ENCODE measurements around the gene TEX35.
"Not testable (repeated sequence)": the region's sequence is repeated elsewhere in the genome, so short reads cannot be mapped to it uniquely, and the experiment has no call there.

The TEX35 gene

DNA sequence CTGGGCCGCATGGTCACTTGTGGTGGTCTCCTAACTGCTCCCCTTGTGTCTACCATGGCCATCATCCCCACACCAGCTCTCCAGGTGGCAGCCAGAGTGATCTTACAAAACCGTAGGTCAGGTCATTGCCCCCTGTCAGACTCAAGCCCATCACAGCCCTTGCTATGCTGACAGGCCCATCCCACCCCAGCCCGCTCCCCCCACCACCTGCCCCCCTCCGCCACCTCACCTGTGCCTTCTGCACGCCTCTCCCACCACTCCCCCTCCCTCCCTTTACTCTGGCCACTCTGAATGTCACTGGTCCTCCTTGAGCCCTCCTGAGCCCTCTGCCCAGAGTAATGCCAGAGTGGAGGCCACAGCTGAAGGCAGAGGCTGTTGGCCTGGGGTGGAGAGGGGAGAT, 28.5 kb downstream of the TEX35 start:
- no peak for DNase-seq (ENCODE audit: low read depth in 2 of 2)

- DNase-seq (ENCODE audit: low read depth in 2 of 2) = no peak
These were observed 29.1 kb downstream of the TEX35 start for GRCh38 chr1:178541829-178542553.

DNA sequence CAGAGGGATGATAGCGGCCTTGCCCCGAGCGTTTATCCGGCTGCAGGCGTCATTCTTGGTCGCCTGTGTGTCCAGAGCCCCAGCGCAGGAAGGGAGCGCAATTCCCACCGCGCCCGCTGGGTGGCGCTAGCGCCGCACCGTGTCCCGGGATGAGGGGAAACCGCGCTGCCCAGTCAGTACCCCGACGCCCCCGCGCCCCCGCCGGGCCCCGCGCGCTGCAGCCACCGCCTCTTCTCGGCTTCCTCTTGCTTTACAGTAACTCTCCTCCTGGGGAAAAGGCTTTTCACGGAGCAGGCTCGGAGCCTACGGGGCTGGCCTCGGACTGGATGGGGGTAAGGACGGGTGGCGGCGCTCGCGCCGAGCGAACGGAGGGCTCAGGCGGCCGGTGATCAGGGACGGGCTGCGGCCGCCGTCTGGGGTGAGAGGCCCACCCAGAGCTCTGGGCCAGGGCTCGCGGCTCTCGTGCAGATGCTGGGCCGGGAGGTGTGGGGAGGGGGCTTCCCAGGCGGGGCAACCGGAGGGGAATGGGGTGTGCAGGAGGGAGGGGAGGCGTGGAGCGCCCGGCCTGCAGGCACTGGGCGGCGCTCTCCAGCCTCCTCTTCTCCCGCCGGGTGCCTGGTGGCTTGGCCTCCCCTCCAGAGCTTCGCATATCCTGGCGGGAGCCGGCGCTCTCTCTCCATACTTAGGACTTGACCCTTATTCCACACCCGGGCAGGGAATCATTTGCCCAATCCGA, 29.8 kb downstream of the TEX35 start:
- peak; percentile 61 to 65 for DNase-seq (ENCODE audit: low read depth in 2 of 2)

- no peak for DNase-seq (ENCODE audit: low read depth in 2 of 2)
These were observed 30.3 kb downstream of the TEX35 start for GRCh38 chr1:178543290-178543607.

GRCh38 chr1:178544531-178544930, 31.6 kb downstream of the TEX35 start:
- no peak for DNase-seq (ENCODE audit: low read depth in 2 of 2)

DNA sequence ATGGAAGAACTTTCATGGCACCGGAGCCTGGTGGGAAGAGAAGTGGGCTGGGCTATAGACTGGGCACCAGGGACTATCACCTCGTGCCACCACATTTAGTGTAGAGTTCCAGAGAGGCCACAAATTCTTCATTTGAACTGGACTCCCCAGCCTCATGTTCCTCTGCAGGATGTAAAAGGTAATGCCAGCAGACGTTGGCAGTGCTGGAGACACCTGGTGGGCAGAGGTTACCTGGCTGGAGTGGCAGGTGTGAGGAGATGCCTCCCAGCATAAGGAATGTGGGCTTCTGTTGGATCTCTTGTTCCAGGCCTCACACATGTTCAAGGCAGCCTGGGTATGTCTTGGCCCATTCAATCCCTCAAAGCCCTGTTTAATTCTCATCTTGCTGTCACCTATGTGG, 35.2 kb downstream of the TEX35 start:
- no peak for DNase-seq (ENCODE audit: low read depth in 2 of 2)

DNA sequence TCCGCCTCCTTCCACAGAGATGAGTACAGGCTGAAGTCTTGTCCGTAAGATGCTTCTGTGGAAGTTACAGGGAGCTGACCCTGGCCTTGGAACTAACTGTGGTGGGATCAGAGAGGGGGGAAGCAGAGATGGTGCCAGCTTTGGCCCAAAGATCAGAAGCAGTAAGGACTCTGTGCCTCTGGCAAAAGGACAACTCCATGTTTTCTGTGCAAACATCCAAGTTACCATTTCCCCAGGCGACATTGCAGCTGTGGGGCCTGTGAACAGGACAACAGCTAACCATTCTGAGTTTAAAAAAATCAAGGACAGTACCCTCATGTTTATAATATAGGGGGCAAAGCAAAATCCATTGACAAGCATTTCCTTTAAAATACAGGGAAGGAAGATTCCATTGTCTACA, 38.4 kb downstream of the TEX35 start:
- no peak for DNase-seq (ENCODE audit: low read depth in 2 of 2)

DNA sequence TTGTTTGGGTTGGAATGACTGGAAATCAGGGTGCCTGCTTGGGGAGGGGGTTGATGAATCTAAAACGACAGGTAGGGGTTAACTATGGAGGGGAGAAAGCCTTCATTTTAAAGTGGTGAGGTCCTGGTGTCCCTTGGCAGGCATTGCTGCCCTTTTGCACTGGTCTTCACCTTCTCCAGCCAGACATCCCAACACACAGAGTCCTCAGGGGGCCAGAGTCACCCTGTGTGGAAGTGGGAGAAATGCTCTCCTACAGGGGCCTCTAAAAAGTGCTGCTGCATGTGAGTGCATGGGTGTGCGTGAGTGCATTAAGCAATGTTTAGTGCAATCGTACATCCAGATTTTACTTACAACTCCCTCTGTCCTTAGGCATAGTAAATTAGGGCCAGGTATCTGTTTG, 39.0 kb downstream of the TEX35 start:
- no peak for DNase-seq (ENCODE audit: low read depth in 2 of 2)

DNA sequence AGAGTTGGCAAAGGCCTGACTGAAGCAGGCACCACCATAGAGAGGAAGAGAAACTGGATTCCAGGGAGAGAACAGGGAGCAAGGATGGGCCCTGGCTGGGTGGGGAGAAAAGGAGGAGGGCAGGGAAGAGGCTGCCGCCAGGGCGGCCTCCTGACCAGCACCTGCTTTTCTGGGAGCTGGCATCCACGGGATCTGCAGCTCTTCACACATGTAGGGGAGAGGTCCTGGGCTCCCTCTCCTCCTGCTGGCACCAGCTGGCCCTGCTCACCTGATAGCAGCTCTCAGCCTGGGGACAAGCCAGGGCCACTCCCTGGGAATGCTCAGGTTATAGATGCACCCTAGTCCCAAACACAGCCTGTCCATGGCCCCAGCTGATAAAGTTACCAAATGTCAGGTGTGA, 39.9 kb downstream of the TEX35 start:
- no peak for DNase-seq (ENCODE audit: low read depth in 2 of 2)

- DNase-seq (ENCODE audit: low read depth in 2 of 2) = not testable (repeated sequence)
These were observed 41.4 kb downstream of the TEX35 start for GRCh38 chr1:178554351-178554750.

DNA sequence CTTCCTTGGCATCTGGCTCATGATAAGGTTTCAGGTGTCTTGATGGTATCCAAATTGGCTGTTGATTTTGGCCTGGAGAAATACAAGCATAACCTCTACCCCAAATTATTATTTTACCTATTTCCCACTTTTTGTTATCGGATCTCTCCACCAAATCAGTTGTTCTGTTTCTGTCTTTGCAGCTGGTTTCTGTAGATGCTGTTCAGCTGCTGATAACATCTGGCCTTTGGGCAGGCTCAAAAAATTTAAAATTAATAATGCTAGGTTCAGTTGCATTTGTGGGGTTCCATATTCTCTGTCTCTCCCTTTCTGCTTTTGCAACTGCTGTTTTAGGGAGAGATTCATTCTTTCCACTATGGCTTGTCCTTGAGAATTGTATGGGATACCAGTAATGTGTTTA, 42.7 kb downstream of the TEX35 start:
- DNase-seq (ENCODE audit: low read depth in 2 of 2) = not testable (repeated sequence)

GRCh38 chr1:178558816-178559215, 45.9 kb downstream of the TEX35 start:
- DNase-seq (ENCODE audit: low read depth in 2 of 2) = not testable (repeated sequence)

GRCh38 chr1:178560871-178561376, 48.0 kb downstream of the TEX35 start:
- no peak for DNase-seq (ENCODE audit: low read depth in 2 of 2)

DNA sequence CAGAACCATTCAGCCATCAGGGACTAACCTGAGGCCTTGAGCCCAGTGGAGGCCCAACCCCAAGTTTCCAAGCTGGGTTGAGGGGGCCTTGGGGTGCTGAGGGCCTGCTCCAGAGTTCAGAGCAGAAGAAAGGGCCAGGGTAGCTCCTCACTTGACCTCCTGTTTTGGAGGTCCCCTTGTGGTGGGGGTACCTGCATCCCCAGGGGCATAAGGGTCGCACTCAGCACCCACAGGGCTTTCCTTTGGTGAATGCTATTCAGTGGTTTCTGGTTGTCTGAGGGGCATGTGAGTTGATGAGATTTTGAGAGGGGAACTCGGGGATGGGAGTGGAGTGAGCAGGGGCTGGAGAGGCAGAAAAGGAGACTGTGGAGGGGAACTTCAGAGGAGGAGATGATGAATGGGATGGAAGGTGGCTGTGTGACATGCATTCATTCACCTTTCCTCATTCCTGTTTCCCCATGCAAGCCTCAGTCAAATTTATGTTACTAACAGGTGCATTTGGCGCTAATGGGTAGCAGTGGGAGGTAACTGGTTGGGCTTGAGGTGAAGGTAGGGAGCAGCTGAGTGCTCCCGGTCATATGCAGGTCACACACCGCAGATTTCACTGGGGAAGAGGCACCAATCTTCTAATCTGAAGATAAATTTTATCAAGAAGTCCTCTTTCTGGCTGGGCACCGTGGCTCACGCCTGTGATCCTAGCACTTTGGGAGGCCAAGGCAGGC, 50.4 kb downstream of the TEX35 start:
- DNase-seq (ENCODE audit: low read depth in 2 of 2) = no peak

GRCh38 chr1:178564086-178564782, 51.3 kb downstream of the TEX35 start:
- DNase-seq (ENCODE audit: low read depth in 2 of 2) = no peak

DNA sequence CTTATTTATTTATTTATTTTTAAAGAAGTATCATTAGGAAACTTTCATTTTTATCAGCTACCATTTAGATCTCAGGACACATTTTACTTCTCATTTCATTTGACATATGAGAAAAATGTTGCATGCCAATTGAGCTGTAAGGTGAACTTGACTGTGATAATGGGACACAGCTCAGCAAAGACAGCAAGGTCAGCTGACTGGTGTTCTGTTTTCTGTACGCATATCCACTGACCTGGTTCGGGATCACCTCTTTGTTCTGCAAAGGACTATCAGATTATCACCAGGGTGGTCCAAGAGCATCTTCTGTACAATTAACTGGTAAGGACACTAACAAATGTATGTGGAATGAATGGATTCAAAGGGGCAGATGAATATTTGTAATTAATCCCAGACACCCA, 51.9 kb downstream of the TEX35 start:
- DNase-seq (ENCODE audit: low read depth in 2 of 2) = no peak

DNA sequence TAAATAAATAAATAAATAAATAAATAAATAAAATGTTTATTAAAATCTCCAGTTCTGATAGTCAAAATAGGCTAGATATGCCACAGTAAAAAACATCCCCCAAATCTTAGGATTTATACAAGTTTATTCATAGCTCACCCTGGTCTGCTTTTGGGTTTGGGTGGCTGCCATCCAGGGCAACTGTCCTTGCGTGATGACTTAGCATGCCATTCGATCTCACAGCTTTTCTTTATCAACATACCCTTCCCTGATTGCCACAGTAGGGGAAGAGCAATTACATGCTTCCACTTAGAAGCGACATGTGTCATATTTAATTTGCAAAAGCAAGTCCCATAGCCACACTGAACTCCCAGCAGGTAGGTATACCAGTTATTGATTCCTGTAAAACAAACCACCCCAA, 52.7 kb downstream of the TEX35 start:
- no peak for DNase-seq (ENCODE audit: low read depth in 2 of 2)

GRCh38 chr1:178566187-178566586, 53.3 kb downstream of the TEX35 start:
- DNase-seq (ENCODE audit: low read depth in 2 of 2) = no peak

GRCh38 chr1:178571807-178572206, 58.9 kb downstream of the TEX35 start:
- no peak for DNase-seq (ENCODE audit: low read depth in 2 of 2)
